ENCODE results near the gene DEFB129.

Gene DEFB129

GRCh38 chr20:278607-279571 lies 51.8 kb downstream of the DEFB129 start:
- TF ChIP-seq CTCF (IDR thresholded peaks at IDR 0.05): no peak
- H3K4me1 ChIP-seq (ENCODE audit: control insufficient read depth in 1 of 2, insufficient read depth in 1 of 2, low read depth in 1 of 2, low read length in 1 of 2): no peaks in the 10 kb centered on the region
- no peaks in the 10 kb centered on the region for H3K9me3 ChIP-seq
- peaks cover 6% of the 10 kb centered on the region for H3K36me3 ChIP-seq
- H3K27me3 ChIP-seq: no peaks in the 10 kb centered on the region
- H3K4me3 ChIP-seq (ENCODE audit: low read depth in 1 of 2, low read length in 1 of 2): no peak overlapping the region
- no peak overlapping the region for H3K27ac ChIP-seq
